Stimulated activated CD8-positive, alpha-beta memory T cell treated with anti-CD3 and anti-CD28 coated beads, Interleukin-12 subunit alpha, Interleukin-12 subunit beta, amount 100 ng/mL, for 24 hours (primary cell): ENCODE measurements around the gene SOX6.

Source experiments
- DNase-seq: peaks from one replicate; pipeline ENCODE4 v3.0.0-alpha.2; 2020; ENCODE audit errors: extremely low read depth

SOX6 gene

DNA sequence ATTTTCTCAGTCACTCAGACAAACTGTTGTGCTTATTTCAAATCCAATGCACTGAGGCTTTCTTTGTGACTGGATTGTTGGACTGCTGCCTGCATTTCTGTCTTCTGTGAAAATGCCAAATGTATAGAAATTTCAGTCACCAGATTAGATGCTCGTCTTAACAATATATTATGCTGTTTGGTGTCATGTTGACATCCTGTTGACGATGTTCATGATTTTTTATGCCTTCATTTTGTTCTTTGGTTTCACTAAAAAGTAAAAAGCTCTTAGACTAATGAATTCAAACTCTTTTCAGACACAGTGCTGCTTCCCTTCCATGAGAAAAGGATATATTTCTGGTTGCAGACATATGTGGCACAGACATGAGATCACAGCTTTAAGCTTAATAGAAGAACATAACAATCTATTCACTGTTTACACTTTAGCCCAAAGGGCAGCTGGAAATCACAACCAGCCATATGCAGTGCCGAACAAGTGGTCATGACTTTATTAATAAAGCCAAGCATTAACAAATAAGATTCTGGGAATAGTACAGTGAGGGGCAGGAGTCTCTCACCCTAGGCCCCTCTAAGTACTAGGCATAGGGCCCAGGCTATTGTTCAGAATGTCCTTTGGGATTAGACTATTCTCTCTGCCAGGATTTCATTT is 9.4 kb upstream of the SOX6 start:
- no peak for DNase-seq

DNA sequence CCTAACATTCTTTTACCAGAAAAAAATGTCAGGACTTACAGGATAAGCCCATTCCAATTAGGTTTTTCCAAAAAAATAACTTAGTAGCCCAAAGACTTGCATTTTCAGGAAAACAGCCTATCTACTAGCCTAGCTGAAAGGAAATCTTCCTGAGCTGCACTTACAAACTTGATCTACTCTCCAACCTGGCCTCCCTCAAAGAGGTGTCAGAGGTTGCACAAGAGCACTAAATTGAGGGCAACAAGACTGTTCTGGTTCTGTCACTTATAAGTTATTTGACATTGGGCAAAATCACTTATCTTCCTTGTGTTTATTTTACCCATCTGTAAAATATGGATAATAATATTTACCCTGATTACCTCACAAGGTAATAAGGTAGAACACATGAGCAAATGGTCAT is 7.9 kb upstream of the SOX6 start:
- no peak for DNase-seq

DNA sequence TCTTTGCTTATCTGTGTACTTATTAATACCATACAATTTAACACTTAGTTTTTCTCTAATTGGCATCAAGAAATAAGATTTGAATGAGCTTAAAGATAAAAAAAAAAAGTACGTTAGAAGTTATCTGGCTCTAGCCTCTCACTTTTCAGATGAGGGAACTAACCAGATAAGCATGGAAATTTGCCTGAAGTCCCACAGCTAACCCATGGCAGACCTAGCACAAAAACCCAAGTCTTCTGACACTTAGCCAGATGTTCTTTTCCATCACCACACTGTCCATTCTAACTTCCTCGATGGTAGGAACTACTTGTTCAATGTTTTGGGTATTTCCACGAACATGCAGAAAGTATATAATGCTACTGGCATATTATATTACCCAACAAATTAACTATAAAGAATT is 7.4 kb upstream of the SOX6 start:
- DNase-seq: no peak

DNA sequence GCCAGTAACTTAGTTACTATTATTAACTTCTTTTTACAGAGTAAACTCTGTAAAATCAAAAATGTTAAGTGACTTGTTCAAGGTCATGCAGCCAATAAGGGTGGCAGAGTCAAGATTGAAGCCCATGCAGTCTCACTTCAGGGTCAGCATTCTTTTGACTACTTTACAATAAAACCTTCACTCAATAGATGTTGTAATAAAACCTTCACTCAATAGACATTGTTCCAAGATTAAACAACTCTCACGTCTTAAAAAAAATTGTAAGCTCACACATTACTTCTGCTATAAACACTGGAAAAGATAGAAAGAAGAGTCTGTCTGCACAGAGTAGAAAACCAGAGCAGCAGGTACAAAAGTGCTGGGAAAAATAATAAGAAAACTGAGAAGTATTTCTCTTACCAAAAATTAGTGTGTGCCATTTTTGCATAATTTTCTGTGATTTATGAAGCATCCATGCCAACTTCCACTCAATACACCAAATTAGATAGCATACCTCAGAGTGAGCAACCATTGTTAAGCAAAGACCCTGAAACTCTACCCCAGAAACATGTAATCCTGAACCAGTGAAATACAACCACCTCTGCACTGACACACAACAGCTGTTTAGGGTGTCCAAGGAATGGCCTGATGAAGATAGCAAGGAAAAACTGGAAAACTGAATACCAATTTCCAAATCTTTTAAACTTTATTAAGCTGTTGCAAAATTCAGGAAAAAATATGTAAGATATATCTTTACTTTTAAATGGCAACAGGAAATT is 4.9 kb upstream of the SOX6 start:
- no peak for DNase-seq

DNA sequence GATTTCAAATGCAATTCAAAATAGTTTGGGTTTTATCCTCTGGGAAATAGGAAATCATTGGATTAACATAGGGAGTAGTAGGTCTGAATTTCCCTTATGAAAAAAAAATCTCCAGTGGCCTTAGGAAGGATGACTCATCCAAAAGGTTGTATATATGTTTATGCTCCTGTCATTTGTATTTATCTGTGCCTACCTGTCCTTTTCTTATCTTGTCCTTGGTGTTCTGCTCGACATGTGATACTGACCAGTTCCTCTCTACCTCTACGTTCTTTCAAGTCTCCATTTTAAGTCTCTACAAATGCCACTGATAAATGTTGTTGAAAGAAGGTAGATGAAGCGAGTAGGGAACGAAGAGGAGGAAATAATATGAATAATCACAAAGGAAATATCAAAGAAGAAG is 3.0 kb upstream of the SOX6 start:
- DNase-seq: no peak

DNA sequence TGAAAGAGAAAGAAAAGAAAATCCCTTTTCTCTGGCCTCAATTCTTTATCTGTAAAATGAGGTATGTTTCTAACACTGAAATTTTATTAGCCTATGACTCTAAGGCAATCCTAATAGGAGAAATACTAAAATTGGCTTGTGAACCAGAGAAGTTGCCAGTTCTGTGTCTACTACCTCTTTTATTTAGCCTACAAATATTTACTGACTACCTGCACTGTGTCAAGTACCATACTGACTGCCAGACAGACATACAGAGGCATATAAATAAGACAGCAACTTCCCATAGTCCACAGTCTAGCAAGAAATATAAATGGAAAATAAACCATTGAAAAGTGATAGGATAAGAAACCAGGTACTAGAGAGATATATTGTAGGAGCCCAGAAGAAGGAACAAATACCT is 2.4 kb upstream of the SOX6 start:
- no peak for DNase-seq

DNA sequence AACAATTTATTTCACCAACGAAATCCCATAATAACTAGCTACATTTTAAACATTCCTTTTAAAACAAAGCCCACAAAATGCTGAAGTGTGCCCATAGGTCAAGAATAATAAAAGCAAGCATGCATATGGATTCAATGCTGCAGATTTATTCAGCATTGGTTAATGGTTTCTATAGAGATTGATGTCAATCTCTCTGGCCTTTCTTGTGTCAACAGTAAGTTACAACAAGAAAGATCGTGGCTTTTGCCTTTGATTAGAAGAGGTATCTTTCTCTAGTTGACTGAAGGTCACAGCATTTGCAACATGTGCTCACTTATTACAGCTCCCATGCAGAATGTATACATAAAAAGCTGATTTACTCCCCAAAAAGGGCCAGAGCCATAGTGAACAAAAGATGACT is 1.4 kb upstream of the SOX6 start:
- DNase-seq: no peak

DNA sequence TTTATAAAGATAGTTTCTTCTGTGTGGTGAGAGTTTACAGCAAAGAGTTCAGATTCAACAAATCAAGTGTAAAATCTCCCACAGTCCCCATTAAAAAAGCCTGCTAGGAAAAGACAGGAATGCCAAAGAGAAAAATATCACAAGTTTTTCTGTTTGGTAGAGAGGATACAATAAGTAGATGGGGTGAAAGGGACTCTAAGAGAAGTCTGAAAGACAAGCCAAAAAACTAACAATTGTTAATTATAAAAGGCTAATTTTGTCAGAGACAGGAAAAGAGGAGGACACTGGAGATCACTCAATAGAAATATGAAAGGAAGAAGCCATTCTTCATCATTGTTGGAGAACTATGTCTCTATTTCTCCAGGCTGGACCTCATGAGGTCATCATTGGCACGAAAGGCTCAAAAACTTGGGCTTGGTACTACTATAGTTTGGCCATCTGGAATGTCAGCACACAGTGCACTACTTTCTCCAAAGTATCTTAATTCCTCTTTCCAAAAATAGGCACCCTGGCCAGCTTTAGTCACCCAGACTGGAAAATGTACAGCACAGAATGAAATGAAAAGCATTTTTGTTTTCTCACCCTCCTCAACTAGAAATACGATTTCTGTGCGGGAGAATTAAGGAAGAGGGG is 531 bp upstream of the SOX6 start:
- DNase-seq: no peak

DNA sequence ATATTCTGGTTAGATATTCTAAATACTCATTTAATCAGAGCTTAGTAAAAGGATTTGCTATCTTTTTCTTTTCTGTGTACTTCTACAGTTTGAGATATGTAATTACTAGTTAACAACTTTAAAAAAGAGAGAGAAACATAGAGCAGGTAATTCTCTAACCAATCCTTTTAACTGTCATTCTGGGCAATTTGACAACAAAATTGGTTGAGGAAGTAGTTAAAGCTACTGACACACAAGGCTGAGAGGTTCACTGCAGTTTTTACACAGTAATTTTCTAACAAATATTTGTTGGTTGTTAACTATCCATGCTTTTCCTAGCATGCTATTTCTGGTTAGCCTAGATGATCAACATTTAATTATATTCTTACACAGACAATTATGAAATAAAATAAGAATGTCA is 3.6 kb downstream of the SOX6 start:
- DNase-seq: no peak

DNA sequence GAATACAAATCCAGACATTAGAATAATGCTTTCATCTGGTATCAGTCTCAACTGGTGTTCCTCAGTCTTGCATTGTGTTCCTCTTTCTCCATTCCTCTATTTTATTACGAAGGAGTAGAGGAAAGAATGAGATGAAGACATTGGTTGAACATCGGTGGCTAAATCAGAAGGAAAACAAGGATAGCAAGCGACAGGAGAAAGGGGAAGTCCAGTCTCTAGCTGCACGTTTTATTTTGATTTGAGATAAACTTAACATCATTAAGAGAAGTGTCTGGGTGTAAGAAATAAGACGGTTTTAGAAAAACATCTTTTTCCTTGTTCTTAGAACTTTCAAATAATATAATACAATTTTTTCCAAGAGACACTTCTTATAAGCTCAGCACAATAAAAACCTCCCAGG is 6.2 kb downstream of the SOX6 start:
- no peak for DNase-seq

DNA sequence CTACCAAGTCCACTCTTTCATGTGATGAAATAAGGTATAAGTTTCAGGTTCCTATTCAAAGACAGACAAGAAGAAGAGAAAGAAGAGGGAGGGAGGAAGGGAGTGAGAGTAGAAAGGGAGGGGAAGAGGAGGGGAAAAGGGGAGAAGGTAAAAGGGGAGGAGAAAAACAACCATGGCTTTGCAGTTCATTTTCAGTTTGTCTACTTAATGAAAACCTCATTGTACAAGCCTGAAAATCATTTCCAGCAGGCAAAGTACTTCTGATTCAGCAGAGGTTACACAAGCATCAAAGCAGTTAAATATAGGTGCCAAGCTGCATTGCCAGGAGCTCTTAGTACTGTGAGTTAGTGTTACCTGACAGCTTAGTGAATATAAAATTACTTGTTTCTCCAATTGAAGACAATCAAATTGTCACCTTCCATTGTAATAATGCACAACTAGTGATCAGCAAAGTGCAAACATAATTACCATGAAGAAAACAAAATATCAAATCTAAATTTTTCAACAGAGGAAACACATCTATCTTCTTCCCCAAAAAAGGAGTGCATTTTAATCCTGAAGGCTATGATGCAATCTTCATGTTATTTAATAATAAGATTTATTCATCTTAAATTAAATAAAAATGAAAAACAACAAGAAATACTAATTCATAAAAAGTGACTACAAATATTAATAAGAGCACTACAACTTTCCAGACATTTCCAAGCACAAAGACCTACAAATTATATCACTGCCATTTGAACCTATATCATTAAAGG is 8.2 kb downstream of the SOX6 start:
- no peak for DNase-seq

DNA sequence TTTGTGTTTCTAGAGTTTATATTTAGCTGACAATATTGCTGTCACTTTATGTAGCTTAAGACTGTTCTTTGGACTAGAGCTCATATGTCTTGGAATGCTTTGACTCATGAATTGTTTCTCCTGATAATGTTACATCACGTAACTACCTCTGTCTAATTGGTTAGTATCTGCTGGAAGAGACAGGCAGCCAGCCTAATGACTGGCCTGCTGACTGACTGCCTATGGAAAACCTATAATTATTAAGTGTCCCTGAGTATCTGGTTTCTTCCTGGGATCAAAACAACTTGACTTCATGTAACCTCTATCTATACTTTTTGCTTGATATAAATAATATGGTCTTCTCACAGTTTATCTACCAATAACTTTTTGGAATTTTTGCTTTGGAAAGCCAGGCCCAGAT is 9.4 kb downstream of the SOX6 start:
- DNase-seq: no peak

DNA sequence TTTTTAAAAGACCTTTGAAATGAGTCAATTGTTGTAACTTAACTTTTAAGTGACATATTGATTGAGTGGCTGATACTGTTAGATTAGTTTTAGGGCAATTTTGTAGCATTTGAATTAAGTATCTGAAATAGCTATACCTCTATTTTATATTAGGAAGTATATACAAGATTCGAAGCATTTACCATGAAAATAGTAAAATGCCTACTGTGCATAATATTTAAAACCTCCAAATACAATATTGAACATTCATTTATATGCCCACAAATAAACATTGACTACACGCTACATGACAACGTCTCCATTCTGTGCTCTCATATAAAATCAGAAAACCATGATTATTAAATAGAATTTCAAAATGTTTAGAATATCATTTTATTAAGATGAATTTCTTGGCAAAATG is 14.5 kb downstream of the SOX6 start:
- DNase-seq: no peak

DNA sequence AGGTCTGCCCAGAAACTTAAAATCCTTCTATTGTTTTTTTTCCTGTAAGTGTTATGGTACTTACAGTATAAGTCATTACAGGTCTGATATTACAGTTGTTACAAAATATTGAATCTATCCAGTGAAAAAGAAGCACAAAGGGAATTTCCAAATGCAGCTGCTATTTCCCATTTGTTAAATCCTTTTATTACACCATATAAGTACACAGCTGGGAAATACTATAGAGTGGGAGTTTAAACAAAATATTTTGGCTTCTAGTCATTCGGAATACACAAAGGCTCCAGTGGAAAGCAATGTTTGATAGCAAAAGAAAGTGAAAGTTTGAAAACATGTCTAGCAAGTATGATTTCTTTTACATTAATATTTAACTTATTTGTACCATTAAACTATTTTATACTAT is 18.0 kb downstream of the SOX6 start:
- no peak for DNase-seq

DNA sequence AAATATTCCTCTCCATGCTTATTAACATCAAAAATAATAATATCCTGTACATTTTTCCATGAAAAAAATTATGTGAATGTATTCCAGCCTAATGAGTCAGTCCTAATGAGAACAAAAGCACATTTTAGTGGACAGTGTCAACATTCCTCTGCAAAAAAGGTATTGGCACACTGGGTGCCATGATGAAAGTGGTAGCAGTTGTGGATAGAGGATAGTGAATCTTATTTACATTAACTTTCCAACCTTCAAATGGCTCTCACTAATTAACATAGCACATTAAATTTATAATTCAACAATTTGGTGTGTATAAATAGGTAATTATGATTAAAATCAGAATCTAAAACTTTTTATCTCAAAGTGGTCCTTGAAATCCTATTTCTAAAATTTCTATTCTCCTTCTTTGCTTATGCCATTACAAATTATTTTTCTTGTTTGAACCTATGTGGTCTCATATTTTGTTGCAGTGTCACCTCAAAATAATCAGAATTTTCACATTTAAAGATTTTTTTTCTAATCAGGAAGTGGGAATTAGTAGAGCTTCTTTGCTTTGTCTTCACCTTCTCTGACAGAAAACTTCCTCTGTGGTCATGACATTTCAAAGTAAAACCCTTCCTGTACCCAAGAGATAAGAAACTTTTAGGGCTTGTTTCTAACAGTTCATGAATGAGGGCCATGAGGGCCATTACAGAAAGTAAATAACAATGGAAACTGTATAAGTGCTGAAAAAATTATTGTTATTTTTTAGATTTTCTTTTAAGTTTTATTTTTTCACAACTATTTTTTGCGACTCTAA is 18.7 kb downstream of the SOX6 start:
- no peak for DNase-seq

DNA sequence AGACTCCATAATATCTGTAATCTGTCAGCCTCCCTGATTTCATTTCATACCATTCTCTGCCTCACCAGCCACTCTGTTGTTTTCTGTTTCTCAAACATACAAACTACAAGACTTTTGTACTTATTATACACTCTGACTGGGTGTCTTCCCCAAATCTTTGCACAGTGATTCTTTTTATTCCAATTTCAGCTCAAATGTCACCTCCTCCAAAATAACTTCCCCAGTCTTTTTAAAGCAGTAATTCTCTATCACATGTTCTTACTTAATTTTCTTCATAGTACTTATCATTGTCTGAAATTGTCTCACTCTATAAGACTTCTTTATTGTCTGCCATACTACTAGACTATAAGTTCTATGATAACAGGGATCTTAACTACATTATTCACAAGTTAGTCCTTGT is 19.6 kb downstream of the SOX6 start:
- DNase-seq: no peak

DNA sequence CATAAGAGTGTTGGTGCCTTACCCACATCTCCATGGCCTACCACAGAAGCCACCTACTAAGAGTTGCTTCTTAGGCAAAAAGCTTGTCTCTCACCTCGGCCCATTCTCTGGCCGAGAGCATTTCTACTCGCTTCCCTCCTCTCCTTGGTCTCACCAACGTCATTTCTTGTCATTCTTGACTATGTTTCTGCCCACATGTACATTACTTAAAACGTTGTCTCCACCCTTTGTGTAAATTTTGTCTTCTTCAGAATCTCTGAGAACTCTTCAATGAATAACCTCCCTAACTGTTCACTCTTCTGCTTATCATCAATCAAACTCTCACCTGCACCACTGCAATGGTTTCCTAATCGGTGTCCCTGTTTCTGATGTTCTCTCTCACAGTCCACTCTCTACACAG is 20.1 kb downstream of the SOX6 start:
- DNase-seq: no peak

DNA sequence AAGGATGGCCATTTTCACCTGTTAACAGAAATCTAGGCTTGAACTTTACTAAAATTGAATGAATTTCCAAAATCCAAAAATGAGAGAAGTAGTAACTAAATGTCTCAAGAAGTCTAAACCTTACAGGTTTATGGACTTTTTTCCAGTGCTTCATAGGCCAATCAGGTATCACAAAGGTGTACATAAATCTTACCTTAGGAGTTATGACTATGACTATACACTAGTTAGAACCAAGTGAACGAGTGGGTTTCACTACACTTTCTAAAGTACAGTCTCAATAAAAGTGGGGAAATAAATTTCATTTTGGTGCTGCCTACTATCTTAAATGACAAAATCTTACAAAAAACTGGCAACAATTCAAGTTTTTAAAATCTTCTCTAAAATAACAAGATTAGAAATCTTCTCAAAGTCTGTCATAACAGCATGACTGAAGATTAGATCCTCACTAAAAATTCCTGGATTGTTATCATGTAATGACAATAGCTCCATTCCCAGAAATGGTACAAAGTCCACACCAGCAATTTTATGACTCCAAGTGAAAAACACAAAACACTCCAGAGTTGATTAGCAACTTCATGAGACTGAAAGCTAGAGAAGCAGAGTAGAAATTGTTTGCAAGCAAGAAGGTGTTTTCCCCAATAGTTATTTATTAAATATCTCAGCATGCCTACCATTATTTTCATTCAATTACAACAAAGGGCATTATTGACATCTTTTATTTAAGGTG is 20.9 kb downstream of the SOX6 start:
- DNase-seq: no peak

DNA sequence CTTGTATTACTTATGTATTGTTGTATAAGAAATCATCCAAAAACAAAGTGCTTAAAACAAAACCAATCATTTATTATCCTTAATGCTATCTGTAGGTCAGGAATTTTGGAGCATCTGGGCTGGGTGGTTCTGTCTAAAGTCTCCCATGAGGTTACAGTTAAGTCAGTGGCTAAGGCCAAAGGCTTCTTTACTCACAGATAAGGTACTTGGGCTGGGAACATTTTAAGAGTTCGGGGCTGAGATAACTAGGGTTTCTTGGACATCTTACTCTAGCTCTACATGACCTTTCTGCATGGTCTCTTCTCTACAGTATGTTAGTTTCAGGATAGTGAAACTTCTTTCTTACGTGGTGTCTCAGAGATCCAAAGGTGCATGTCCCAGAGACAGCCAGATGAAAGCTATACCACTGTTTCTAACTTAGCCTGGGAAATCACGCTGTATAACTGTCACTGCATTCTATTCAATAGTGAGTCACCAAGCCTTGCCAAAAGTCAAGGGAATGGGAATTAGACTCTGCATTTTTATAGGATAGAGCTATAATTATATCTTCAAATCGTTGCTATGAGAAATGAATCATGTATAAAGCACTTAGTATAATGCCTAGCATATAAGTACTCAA is 29.6 kb downstream of the SOX6 start:
- DNase-seq: no peak

DNA sequence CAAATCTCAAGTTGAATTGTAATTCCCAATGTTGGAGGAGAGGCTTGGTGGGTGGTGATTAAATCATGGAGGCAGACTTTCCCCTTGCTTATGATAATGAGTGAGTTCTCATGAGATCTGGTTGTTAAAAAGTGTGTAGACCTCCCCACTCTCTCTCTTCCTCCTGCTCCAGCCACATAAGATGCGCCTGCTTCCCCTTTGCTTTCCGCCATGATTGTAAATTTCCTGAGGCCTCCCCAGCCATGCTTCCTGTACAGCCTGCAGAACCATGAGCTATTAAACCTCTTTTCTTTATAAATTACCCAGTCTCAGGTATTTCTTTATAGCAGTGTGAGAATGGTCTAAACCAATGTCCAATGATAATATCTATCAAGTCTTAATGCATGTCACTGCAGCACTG is 34.2 kb downstream of the SOX6 start:
- DNase-seq: no peak

DNA sequence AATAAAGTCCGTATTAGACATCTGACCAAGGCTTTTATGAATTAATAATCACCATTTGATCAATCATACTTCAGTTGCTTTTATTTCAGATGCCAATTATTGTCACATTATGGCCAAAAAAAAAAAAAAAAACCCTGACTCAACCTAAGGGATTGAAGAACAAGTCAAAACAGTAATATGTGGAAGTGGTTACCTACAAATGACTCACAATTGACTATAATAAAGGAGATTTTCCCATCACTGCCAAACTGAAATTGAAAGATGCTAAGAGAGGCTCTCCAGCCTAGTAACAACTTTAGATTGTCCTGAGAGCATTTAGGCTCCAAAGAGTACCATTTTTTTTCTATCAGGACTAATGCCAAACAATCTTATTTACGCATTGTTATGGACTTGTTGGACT is 35.2 kb downstream of the SOX6 start:
- DNase-seq: no peak
